ENCODE results near the gene PSME1.

PSME1 gene

GRCh38 chr14:24182110-24182882 lies 46.3 kb downstream of the PSME1 start:
- no peak overlapping the region for H3K27ac ChIP-seq (replicated peaks)
- H3K27me3 ChIP-seq (ENCODE audit: insufficient read depth, poor library complexity, severe bottlenecking): no peaks in the 10 kb centered on the region
- no peak for DNase-seq (ENCODE audit: low read depth in 1 of 2, low spot score in 1 of 2)
- no peak overlapping the region for H3K4me3 ChIP-seq (replicated peaks; ENCODE audit: insufficient read depth, low read length)
- no peak for TF ChIP-seq GABPA (IDR thresholded peaks at IDR 0.05; ENCODE audit: low read depth)
- TF ChIP-seq POLR2AphosphoS5 (IDR thresholded peaks at IDR 0.05; ENCODE audit: low read depth): no peak
- TF ChIP-seq, protein P1, sequence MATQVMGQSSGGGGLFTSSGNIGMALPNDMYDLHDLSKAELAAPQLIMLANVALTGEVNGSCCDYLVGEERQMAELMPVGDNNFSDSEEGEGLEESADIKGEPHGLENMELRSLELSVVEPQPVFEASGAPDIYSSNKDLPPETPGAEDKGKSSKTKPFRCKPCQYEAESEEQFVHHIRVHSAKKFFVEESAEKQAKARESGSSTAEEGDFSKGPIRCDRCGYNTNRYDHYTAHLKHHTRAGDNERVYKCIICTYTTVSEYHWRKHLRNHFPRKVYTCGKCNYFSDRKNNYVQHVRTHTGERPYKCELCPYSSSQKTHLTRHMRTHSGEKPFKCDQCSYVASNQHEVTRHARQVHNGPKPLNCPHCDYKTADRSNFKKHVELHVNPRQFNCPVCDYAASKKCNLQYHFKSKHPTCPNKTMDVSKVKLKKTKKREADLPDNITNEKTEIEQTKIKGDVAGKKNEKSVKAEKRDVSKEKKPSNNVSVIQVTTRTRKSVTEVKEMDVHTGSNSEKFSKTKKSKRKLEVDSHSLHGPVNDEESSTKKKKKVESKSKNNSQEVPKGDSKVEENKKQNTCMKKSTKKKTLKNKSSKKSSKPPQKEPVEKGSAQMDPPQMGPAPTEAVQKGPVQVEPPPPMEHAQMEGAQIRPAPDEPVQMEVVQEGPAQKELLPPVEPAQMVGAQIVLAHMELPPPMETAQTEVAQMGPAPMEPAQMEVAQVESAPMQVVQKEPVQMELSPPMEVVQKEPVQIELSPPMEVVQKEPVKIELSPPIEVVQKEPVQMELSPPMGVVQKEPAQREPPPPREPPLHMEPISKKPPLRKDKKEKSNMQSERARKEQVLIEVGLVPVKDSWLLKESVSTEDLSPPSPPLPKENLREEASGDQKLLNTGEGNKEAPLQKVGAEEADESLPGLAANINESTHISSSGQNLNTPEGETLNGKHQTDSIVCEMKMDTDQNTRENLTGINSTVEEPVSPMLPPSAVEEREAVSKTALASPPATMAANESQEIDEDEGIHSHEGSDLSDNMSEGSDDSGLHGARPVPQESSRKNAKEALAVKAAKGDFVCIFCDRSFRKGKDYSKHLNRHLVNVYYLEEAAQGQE (IDR thresholded peaks at IDR 0.05; ENCODE audit: insufficient replicate concordance, low read depth): no peak
- TF ChIP-seq, protein P2, sequence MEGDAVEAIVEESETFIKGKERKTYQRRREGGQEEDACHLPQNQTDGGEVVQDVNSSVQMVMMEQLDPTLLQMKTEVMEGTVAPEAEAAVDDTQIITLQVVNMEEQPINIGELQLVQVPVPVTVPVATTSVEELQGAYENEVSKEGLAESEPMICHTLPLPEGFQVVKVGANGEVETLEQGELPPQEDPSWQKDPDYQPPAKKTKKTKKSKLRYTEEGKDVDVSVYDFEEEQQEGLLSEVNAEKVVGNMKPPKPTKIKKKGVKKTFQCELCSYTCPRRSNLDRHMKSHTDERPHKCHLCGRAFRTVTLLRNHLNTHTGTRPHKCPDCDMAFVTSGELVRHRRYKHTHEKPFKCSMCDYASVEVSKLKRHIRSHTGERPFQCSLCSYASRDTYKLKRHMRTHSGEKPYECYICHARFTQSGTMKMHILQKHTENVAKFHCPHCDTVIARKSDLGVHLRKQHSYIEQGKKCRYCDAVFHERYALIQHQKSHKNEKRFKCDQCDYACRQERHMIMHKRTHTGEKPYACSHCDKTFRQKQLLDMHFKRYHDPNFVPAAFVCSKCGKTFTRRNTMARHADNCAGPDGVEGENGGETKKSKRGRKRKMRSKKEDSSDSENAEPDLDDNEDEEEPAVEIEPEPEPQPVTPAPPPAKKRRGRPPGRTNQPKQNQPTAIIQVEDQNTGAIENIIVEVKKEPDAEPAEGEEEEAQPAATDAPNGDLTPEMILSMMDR (IDR thresholded peaks at IDR 0.05; ENCODE audit: insufficient read depth, low read length): no peak
- no peak for TF ChIP-seq SPI1 (IDR thresholded peaks at IDR 0.05; ENCODE audit: borderline replicate concordance, low read depth)

- H3K27ac ChIP-seq (replicated peaks): no peak overlapping the region
- DNase-seq (ENCODE audit: low read depth in 1 of 2, low spot score in 1 of 2): no peak
- no peak overlapping the region for H3K4me3 ChIP-seq (replicated peaks; ENCODE audit: insufficient read depth, low read length)
- no peak for TF ChIP-seq POLR2AphosphoS5 (IDR thresholded peaks at IDR 0.05; ENCODE audit: low read depth)
- no peak for TF ChIP-seq SPI1 (IDR thresholded peaks at IDR 0.05; ENCODE audit: borderline replicate concordance, low read depth)
- TF ChIP-seq, protein P2 (IDR thresholded peaks at IDR 0.05; ENCODE audit: insufficient read depth, low read length): no peak
- TF ChIP-seq, protein P1 (IDR thresholded peaks at IDR 0.05; ENCODE audit: insufficient replicate concordance, low read depth): no peak
- no peaks in the 10 kb centered on the region for H3K27me3 ChIP-seq (ENCODE audit: insufficient read depth, poor library complexity, severe bottlenecking)
Observed at GRCh38 chr14:24183014-24183481, 47.1 kb downstream of the PSME1 start.

DNA sequence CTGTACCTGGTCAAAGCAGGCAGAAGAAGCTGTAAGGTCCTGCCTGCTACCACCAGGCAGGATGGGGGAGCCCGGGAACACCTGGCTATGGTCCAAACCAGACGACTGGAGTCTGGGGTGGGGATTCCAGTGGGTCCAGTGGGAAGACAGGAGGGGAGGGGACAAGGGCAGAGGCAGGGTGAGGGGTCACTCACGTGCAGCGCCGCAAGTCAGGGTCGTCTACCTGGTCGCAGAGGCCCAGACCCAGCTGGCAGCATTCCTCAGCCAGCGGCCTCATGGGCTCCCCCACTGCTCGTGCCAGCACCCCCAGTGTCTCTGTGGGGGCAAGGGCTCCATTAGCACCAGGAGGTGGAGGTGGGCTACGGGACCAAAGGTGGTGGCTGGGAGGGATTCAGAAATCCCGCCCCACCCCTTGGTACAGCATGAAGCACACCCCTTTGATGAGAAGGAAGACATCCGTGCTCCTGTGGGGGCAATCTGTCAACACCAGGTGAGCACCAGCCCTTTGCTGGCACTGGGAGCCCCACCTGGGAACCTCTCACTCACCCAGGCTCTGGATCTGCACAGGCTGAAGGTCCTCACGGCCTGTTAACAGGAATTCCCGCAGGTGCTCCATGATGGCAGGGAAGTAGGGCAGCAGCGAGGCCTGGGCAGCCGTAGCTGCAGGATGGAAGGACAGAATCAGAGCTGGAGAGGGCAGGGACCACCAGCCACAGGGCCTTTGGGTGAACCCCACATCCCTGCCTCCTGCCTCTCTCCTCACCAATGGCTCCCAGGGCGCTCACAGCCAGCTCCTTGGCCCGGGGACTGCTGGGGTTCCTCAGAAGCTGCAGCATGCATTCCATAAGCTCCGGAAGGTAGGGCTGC lies 48.3 kb downstream of the PSME1 start:
- Histone ChIP-seq H3K27me3 (ENCODE audit: insufficient read depth, poor library complexity, severe bottlenecking) (no peaks in the 10 kb centered on the region), H3K27ac (replicated peaks) (no peak overlapping the region), H3K4me3 (replicated peaks; ENCODE audit: insufficient read depth, low read length) (no peak overlapping the region)
- no peak for DNase-seq (ENCODE audit: low read depth in 1 of 2, low spot score in 1 of 2)
- no peak for TF ChIP-seq POLR2AphosphoS5 (IDR thresholded peaks at IDR 0.05; ENCODE audit: low read depth)
- TF ChIP-seq, protein P2 (IDR thresholded peaks at IDR 0.05; ENCODE audit: insufficient read depth, low read length): no peak
- TF ChIP-seq SPI1 (IDR thresholded peaks at IDR 0.05; ENCODE audit: borderline replicate concordance, low read depth): no peak
- TF ChIP-seq GABPA (IDR thresholded peaks at IDR 0.05; ENCODE audit: low read depth): no peak
- TF ChIP-seq, protein P1 (IDR thresholded peaks at IDR 0.05; ENCODE audit: insufficient replicate concordance, low read depth): no peak
